OCI-LY7 (cell line): Measurements from ENCODE around the gene SLC9A7. TPM values are rescaled to one million over a fixed set of nuclear protein-coding genes. Genes with fewer than 3 reads are reported as not detected.

Experiments
- BruUV-seq: library from RNA; stranded (reverse); fragments of 400-500 nt; replicated peaks from 2 replicates; lab custom pipeline; 2021; lab: Mats Ljungman, UMichigan
- CTCF ChIA-PET: fragments of 300-600 bp; sonication (Branson Sonifier 250); formaldehyde crosslinking; loops from one replicate; lab custom pipeline; 2022; ENCODE audit warnings: antibody characterized with exemption; ENCODE audit not compliant: unreplicated experiment; lab: Charles Lee
- POLR2A ChIA-PET: fragments of 300-600 bp; sonication (Branson Sonifier 250); formaldehyde crosslinking; loops from one replicate; lab custom pipeline; 2022; ENCODE audit warnings: antibody characterized with exemption; lab: Charles Lee
- DNase-seq: peaks from one replicate; pipeline ENCODE4 v3.0.0-alpha.2; 2015; ENCODE audit warnings: low spot score
- H2AFZ ChIP-seq: fragments of 200-600 bp; sonication (generic), shearing (Covaris generic); 2 replicates; pipeline ENCODE4 v1.6.1; 2014; ENCODE audit warnings: mild to moderate bottlenecking, antibody characterized with exemption, low read length, moderate library complexity
- H3K27ac ChIP-seq: fragments of 200-600 bp; sonication (generic); 2 replicates; pipeline ENCODE4 v1.5.1; 2014; ENCODE audit warnings: mixed run types, low read depth, mild to moderate bottlenecking, moderate library complexity, low read length, inconsistent platforms; ENCODE audit not compliant: poor library complexity, severe bottlenecking
- H3K36me3 ChIP-seq: fragments of 200-600 bp; sonication (generic); 2 replicates; pipeline ENCODE4 v1.6.1; 2014; ENCODE audit warnings: mild to moderate bottlenecking, antibody characterized with exemption, low read length, moderate library complexity, mixed read lengths; ENCODE audit not compliant: insufficient read depth
- H3K4me1 ChIP-seq: fragments of 200-600 bp; sonication (generic); 2 replicates; pipeline ENCODE4 v1.5.1; 2014; ENCODE audit warnings: mild to moderate bottlenecking, low read length; ENCODE audit not compliant: insufficient read depth, poor library complexity, severe bottlenecking
- H3K4me2 ChIP-seq: fragments of 200-600 bp; sonication (generic); 2 replicates; pipeline ENCODE4 v1.6.1; 2014; ENCODE audit warnings: mild to moderate bottlenecking, low read length
- H3K4me3 ChIP-seq: fragments of 200-600 bp; sonication (generic); 2 replicates; pipeline ENCODE4 v1.5.1; 2014; ENCODE audit warnings: mild to moderate bottlenecking, low read depth, low read length; ENCODE audit not compliant: poor library complexity, severe bottlenecking
- H3K79me2 ChIP-seq: fragments of 200-600 bp; sonication (generic); 2 replicates; pipeline ENCODE4 v1.6.1; 2016; ENCODE audit warnings: low read depth, mild to moderate bottlenecking, low read length, moderate library complexity, mixed read lengths; ENCODE audit not compliant: insufficient read depth
- H3K9me2 ChIP-seq: fragments of 200-600 bp; sonication (generic); 2 replicates; pipeline ENCODE4 v1.6.1; 2016; ENCODE audit warnings: mild to moderate bottlenecking, low read length, mixed read lengths; ENCODE audit not compliant: insufficient read depth
- H3K9me3 ChIP-seq: fragments of 200-600 bp; sonication (generic); 2 replicates; pipeline ENCODE4 v1.6.1; 2014; ENCODE audit warnings: mild to moderate bottlenecking, mixed run types, low read length, mixed read lengths
- H4K20me1 ChIP-seq: fragments of 200-600 bp; sonication (generic); 2 replicates; pipeline ENCODE4 v1.6.1; 2014; ENCODE audit warnings: mild to moderate bottlenecking, antibody characterized with exemption, low read length, moderate library complexity, mixed read lengths; ENCODE audit not compliant: insufficient read depth
- CTCF ChIP-seq: fragments of 200-600 bp; sonication (generic); conservative IDR thresholded peaks from 2 replicates; pipeline ENCODE4 v1.5.1; 2014; ENCODE audit warnings: mild to moderate bottlenecking, antibody characterized with exemption, low read length, moderate library complexity, mixed read lengths
- EZH2phosphoT487 ChIP-seq: fragments of 200-600 bp; sonication (generic); IDR thresholded peaks from 2 replicates; pipeline ENCODE4 v1.6.1; 2018; ENCODE audit warnings: low read depth, borderline replicate concordance, mild to moderate bottlenecking, mixed run types, antibody characterized with exemption, low read length, moderate library complexity, mixed read lengths
- intact Hi-C: fragments of 100-400 bp; cut with micrococcal nuclease; formaldehyde crosslinking; loops from one replicate; pipeline ENCODE4 v1.10.0; 2022; ENCODE audit not compliant: unreplicated experiment
- total RNA-seq, 2 experiments: library from RNA; depleted of rRNA in 1 of 2; stranded (reverse); fragments of >200 nt in 1 of 2; shearing (Covaris generic) in 1 of 2; gene quantifications; 2 replicates each; pipeline ENCODE4 v1.2.3, GENCODE V29; 2014 to 2022

The SLC9A7 gene
- total RNA-seq, 2 experiments from 2014 or later = 40.5 to 59.6 TPM

GRCh38 chrX:46653482-46653881 lies 105.4 kb downstream of the SLC9A7 start:
- DNase-seq = peak; percentile 5
- Histone ChIP-seq H3K4me2 (no peak overlapping the region), H3K9me3 (no peaks in the 10 kb centered on the region), H4K20me1 (no peaks in the 10 kb centered on the region), H3K36me3 (no peaks in the 10 kb centered on the region), H3K4me1 (peaks cover 16% of the 10 kb centered on the region), H3K4me3 (no peak overlapping the region), H3K9me2 (no peaks in the 10 kb centered on the region), H3K79me2 (no peaks in the 10 kb centered on the region), H3K27ac (no peak overlapping the region), H2AFZ (no peak overlapping the region)
- TF ChIP-seq CTCF = peak; percentile 46
- TF ChIP-seq EZH2phosphoT487 = no peak
- intact Hi-C loops = no loop called here
- ChIA-PET POLR2A (no interaction called here), CTCF (no interaction called here)
- BruUV-seq = no TSS peak

- no TSS peak for BruUV-seq
- H3K79me2 ChIP-seq = no peaks in the 10 kb centered on the region
- H3K36me3 ChIP-seq = peaks cover 25% of the 10 kb centered on the region
- peak overlapping the region; percentile 41 for H3K4me2 ChIP-seq
- no peaks in the 10 kb centered on the region for H4K20me1 ChIP-seq
- peak; percentile 32 for DNase-seq
- H2AFZ ChIP-seq = no peak overlapping the region
- intact Hi-C loops = loop anchor here (10.0 kb wide), 1 partner anchor 145 kb away; no protein-coding TSS in a partner anchor
- ChIA-PET POLR2A (no interaction called here), CTCF (interaction anchor here (1.0 kb wide), 1 partner anchor 71 kb away, joined by 3 read pairs; no protein-coding TSS in a partner anchor)
- no peak overlapping the region for H3K4me3 ChIP-seq
- H3K9me3 ChIP-seq = no peaks in the 10 kb centered on the region
- H3K27ac ChIP-seq = peak overlapping the region; percentile 21
- TF ChIP-seq EZH2phosphoT487 = no peak
- TF ChIP-seq CTCF = no peak
- peaks cover 16% of the 10 kb centered on the region for H3K4me1 ChIP-seq
- H3K9me2 ChIP-seq = no peaks in the 10 kb centered on the region
Observed at GRCh38 chrX:46649421-46650260, 109.3 kb downstream of the SLC9A7 start.

GRCh38 chrX:46648660-46649059 lies 110.3 kb downstream of the SLC9A7 start:
- CTCF ChIA-PET = no interaction called here
- no peak for DNase-seq
- TF ChIP-seq EZH2phosphoT487 (no peak), CTCF (no peak)
- Histone ChIP-seq H3K4me1 (peaks cover 16% of the 10 kb centered on the region), H3K79me2 (no peaks in the 10 kb centered on the region), H3K27ac (no peak overlapping the region), H2AFZ (no peak overlapping the region), H3K9me3 (no peaks in the 10 kb centered on the region), H4K20me1 (no peaks in the 10 kb centered on the region), H3K9me2 (no peaks in the 10 kb centered on the region), H3K4me2 (no peak overlapping the region), H3K4me3 (no peak overlapping the region), H3K36me3 (peaks cover 25% of the 10 kb centered on the region)
- POLR2A ChIA-PET = interaction anchor here (1.2 kb wide), 1 partner anchor 94 kb away, joined by 7 read pairs; no protein-coding TSS in a partner anchor
- intact Hi-C loops = loop anchor here (10.0 kb wide), 1 partner anchor 146 kb away; no protein-coding TSS in a partner anchor
- no TSS peak for BruUV-seq
